Ovary (tissue), 3 donors: Measurements from ENCODE around the gene ADARB2.

ENCODE experiments used
- EP300 ChIP-seq: sonication (generic); formaldehyde crosslinking; IDR thresholded peaks from one replicate; pipeline ENCODE4 v1.6.1; 2017; ENCODE audit warnings: antibody characterized with exemption
- POLR2A ChIP-seq: fragments of 450-650 bp; IDR thresholded peaks from one replicate; pipeline ENCODE4 v1.6.1; 2017; ENCODE audit warnings: antibody characterized with exemption, mild to moderate bottlenecking, moderate library complexity
- TF ChIP-seq, protein P1 (sequence below), 3 donors: fragments of 450-650 bp in 2 of 3; fragments of 200-600 bp in 1 of 3; IDR thresholded peaks; one replicate each; pipeline versions ENCODE4 v1.5.1 to v1.8.0; 2016 to 2022; ENCODE audit warnings: antibody characterized with exemption in 3 of 3, mild to moderate bottlenecking in 1 of 3
- donor health status: DM: no; HTN: no; CAD: no.

DNA sequence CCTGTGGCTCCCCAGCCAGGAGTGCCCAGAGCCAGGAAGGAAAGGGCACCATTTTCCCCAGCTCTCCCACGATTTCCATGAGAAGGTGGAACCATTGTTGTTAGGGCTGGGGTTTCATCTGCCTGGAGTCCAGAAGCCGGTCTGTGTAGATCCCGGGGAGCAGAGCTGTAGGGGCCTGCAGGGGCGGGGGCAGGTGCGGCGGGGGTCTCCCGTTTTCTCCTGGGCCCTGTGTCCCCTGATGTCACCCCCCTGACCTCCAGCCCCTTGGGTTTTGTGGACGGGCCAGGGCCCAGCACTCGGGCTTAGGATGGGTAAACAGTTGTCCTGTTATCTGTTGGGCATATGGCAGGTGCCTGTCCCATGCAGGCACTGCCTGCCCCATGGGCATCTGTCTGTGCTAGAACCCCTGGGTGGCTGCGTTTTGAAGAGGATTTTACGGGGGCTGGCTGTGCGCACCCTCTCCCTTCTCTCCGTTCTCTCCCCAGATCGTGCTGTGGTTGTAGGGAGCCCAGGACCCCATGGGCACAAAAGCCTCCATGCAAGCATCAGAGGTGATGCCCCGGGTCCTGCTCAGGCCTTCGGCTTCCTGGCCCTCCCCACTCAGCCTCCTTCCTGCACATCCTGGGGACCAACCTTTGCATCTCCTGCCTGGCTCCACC, 522.3 kb downstream of the ADARB2 start:
- TF ChIP-seq, protein P1, sequence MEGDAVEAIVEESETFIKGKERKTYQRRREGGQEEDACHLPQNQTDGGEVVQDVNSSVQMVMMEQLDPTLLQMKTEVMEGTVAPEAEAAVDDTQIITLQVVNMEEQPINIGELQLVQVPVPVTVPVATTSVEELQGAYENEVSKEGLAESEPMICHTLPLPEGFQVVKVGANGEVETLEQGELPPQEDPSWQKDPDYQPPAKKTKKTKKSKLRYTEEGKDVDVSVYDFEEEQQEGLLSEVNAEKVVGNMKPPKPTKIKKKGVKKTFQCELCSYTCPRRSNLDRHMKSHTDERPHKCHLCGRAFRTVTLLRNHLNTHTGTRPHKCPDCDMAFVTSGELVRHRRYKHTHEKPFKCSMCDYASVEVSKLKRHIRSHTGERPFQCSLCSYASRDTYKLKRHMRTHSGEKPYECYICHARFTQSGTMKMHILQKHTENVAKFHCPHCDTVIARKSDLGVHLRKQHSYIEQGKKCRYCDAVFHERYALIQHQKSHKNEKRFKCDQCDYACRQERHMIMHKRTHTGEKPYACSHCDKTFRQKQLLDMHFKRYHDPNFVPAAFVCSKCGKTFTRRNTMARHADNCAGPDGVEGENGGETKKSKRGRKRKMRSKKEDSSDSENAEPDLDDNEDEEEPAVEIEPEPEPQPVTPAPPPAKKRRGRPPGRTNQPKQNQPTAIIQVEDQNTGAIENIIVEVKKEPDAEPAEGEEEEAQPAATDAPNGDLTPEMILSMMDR (IDR thresholded peaks at IDR 0.05): no peak
- TF ChIP-seq EP300 (no peak), POLR2A (no peak)
